Adrenal gland (tissue), 12 donors: ENCODE results near the gene USP34. TPM values are rescaled to one million over a fixed set of nuclear protein-coding genes. Genes with fewer than 3 reads are reported as not detected.

Experiments
- DNase-seq, 7 donors: peaks; one replicate each; pipeline ENCODE4 v3.0.0-alpha.2; 2019 to 2020
- H3K27ac ChIP-seq, 5 donors: fragments of 200-600 bp; sonication (generic) in 4 of 5; 1 replicate in 3 of 5; 2 replicates in 2 of 5; pipeline versions ENCODE4 v1.5.1 to v1.8.0; 2016 to 2020; ENCODE audit warnings: mild to moderate bottlenecking in 1 of 5
- H3K27me3 ChIP-seq: fragments of 200-600 bp; 2 replicates; pipeline ENCODE4 v1.8.0; 2021
- H3K36me3 ChIP-seq, 2 donors: fragments of 200-600 bp; replicated peaks in 1 of 2; 1 replicate in 1 of 2; 2 replicates in 1 of 2; pipeline versions ENCODE4 v1.5.1 to v1.8.0; 2018 to 2022
- H3K4me1 ChIP-seq, 2 donors: fragments of 200-600 bp; replicated peaks in 1 of 2; 1 replicate in 1 of 2; 2 replicates in 1 of 2; pipeline versions ENCODE4 v1.5.1 to v1.8.0; 2018 to 2021
- H3K4me3 ChIP-seq, 4 donors: fragments of 200-600 bp; sonication (generic) in 3 of 4; one replicate each; pipeline ENCODE4 v1.5.1; 2016 to 2018
- H3K9me3 ChIP-seq, 3 donors: fragments of 200-600 bp; sonication (generic) in 1 of 3; replicated peaks in 1 of 3; 1 replicate in 2 of 3; 2 replicates in 1 of 3; pipeline versions ENCODE4 v1.5.1 to v1.8.0; 2016 to 2021
- CTCF ChIP-seq, 6 experiments: fragments of 450-650 bp in 4 of 6; fragments of 200-600 bp in 2 of 6; sonication (generic) in 1 of 6; IDR thresholded peaks; 1 replicate in 5 of 6; 2 replicates in 1 of 6; pipeline versions ENCODE4 v1.5.1 to v1.8.0; 2016 to 2021; ENCODE audit warnings: antibody characterized with exemption in 6 of 6, mild to moderate bottlenecking in 2 of 6, moderate library complexity in 1 of 6
- POLR2A ChIP-seq, 2 donors: fragments of 450-650 bp; IDR thresholded peaks; one replicate each; pipeline ENCODE4 v1.6.1; 2017; ENCODE audit warnings: antibody characterized with exemption in 2 of 2, mild to moderate bottlenecking in 2 of 2, moderate library complexity in 1 of 2
- WGBS, 4 donors: extraction: QIAGEN DNeasy Blood & Tissue Kit in 2 of 4; methylation state at CpG; one replicate each; pipeline versions ENCODE4 v1.1.5 to v1.1.7; 2013 to 2017; 5-methylcytosine and 5-hydroxymethylcytosine counted together
- intact Hi-C, 2 donors: fragments of 100-400 bp; cut with DNase I; formaldehyde crosslinking; loops; one replicate each; pipeline versions ENCODE4 v1.14.1 to v1.15.0; 2022 to 2023
- polyA plus RNA-seq, 3 donors: library from polyadenylated mRNA; stranded (reverse); fragments of 200-250 nt in 2 of 3; fragments of 350-450 nt in 1 of 3; fragmentation: Illumina TruSeq in 1 of 3; extraction: RNeasy Lipid Tissue Mini Kit (QIAGEN cat#74804) in 1 of 3; gene quantifications; one replicate each; pipeline ENCODE4 v1.2.3, GENCODE V29; 2013 to 2014
- total RNA-seq, 9 donors: library from RNA; depleted of rRNA in 4 of 9; stranded (reverse); fragments of >200 nt in 4 of 9; fragments of 120-200 nt in 1 of 9; fragmentation: NEBNext Ultra II Directional in 1 of 9; extraction: Animal tissue kit (Norgen Biotek cat#: 25700) in 1 of 9; gene quantifications; one replicate each; pipeline versions ENCODE4 v1.1.0 to v1.2.4, GENCODE V29; 2013 to 2023
- donor health status: healthy with polysubstance abuse.
- donor health status: Bipolar disorder and iron deficiency.
- donor health status: DM: yes; HTN: yes; CAD: no.
- donor health status: DM: no; HTN: no; CAD: no.
- donor health status: DM: no; HTN: no; CAD: no.
- donor health status: DM: yes; HTN: yes; CAD: no.

USP34 gene
- total and polyA plus RNA-seq, 12 donors = 78.1 to 163 (median 99.2) TPM

GRCh38 chr2:61257446-61257845 is 213.4 kb downstream of the USP34 start:
- Histone ChIP-seq H3K27me3 (no peaks in the 10 kb centered on the region), H3K27ac (no peak overlapping the region), H3K36me3 (peaks cover 0 to 30% of the 10 kb centered on the region in 2 donors), H3K4me1 (no peaks in the 10 kb centered on the region), H3K9me3 (no peaks in the 10 kb centered on the region), H3K4me3 (no peak overlapping the region)
- 94 to 99% (median 96%) methylated on average over 7 of the region's 7 CpGs for WGBS, 4 donors
- TF ChIP-seq CTCF (IDR thresholded peaks at IDR 0.05) (no peak), POLR2A (IDR thresholded peaks at IDR 0.05) (no peak)
- intact Hi-C loops = no loop called here
- no peak for DNase-seq

- Histone ChIP-seq H3K27ac (peak overlapping the region in 1 of 5 donors; percentile 24), H3K4me3 (no peak overlapping the region), H3K36me3 (peaks cover 0 to 27% of the 10 kb centered on the region in 2 donors), H3K27me3 (no peaks in the 10 kb centered on the region), H3K9me3 (no peaks in the 10 kb centered on the region), H3K4me1 (no peaks in the 10 kb centered on the region)
- intact Hi-C loops = no loop called here
- WGBS, 4 donors = 93 to 96% (median 93%) methylated on average over 5 of the region's 5 CpGs
- TF ChIP-seq POLR2A (IDR thresholded peaks at IDR 0.05) = no peak
- no peak for TF ChIP-seq CTCF (IDR thresholded peaks at IDR 0.05)
- DNase-seq = no peak
These were observed 215.1 kb downstream of the USP34 start for GRCh38 chr2:61255580-61256437.

- intact Hi-C loops = no loop called here
- no peaks in the 10 kb centered on the region for H3K27me3 ChIP-seq
- TF ChIP-seq POLR2A (IDR thresholded peaks at IDR 0.05) (no peak), CTCF (IDR thresholded peaks at IDR 0.05) (no peak)
- WGBS, 4 donors = 91 to 93% (median 92%) methylated on average over 5 of the region's 5 CpGs
- no peak for DNase-seq
- H3K27ac ChIP-seq = no peak overlapping the region
- H3K4me3 ChIP-seq = no peak overlapping the region
- peaks cover 0 to 24% of the 10 kb centered on the region in 2 donors for H3K36me3 ChIP-seq
- H3K4me1 ChIP-seq = no peaks in the 10 kb centered on the region
- H3K9me3 ChIP-seq = no peaks in the 10 kb centered on the region
These were observed 216.4 kb downstream of the USP34 start for GRCh38 chr2:61254536-61254935.

GRCh38 chr2:61253136-61253535 is 217.8 kb downstream of the USP34 start:
- Histone ChIP-seq H3K9me3 (no peaks in the 10 kb centered on the region), H3K27ac (no peak overlapping the region), H3K27me3 (no peaks in the 10 kb centered on the region), H3K4me1 (no peaks in the 10 kb centered on the region), H3K36me3 (peaks cover 0 to 14% of the 10 kb centered on the region in 2 donors), H3K4me3 (no peak overlapping the region)
- intact Hi-C loops = no loop called here
- TF ChIP-seq CTCF (IDR thresholded peaks at IDR 0.05) = no peak
- no peak for TF ChIP-seq POLR2A (IDR thresholded peaks at IDR 0.05)
- WGBS, 4 donors = 84 to 93% (median 88%) methylated on average over 4 of the region's 4 CpGs
- no peak for DNase-seq
